ENCODE measurements around the gene NR1I3. TPM values are rescaled to one million over a fixed set of nuclear protein-coding genes. Genes with fewer than 3 reads are reported as not detected.

The NR1I3 gene
- total and polyA plus RNA-seq, 2 of the 13 experiments (the other 11 are each of a cell fraction or from before 2014, with no cell fraction given), result 0.62 to 0.95 TPM

- in situ Hi-C loops (cut with HindIII; ENCODE audit: extremely low pct_ligation_motif_present, low pct_unique_long_range_greater_than_20kb) (no loop called here), intact Hi-C loops (cut with micrococcal nuclease; ENCODE audit: unreplicated experiment) (no loop called here)
- H3K79me2 ChIP-seq (ENCODE audit: insufficient read depth, low read length), result no peaks in the 10 kb centered on the region
- no peaks in the 10 kb centered on the region for H3K36me3 ChIP-seq (replicated peaks in 1 of 2; ENCODE audit: control insufficient read depth in 1 of 2, insufficient read depth in 2 of 2, low read length in 2 of 2)
- H4K20me1 ChIP-seq (ENCODE audit: insufficient read depth, low read length), result no peaks in the 10 kb centered on the region
- H3K9ac ChIP-seq (ENCODE audit: insufficient read depth, low read depth, low read length), result no peak overlapping the region
- WGBS (ENCODE audit: low lambda C conversion rate), result 64% methylated on average over 5 of the region's 5 CpGs
- no peak overlapping the region for H3K27ac ChIP-seq (ENCODE audit: extremely low read length, insufficient read depth, low read length)
- no peaks in the 10 kb centered on the region; a peak in 1 of 5 replicates for H3K27me3 ChIP-seq (ENCODE audit: control insufficient read depth in 1 of 2, insufficient read depth in 2 of 2, low read length in 2 of 2)
- ATAC-seq, result no peak
- ChIA-PET CTCF (ENCODE audit: low intra/inter-chr PET ratio, low total read pairs) (no interaction called here), POLR2A (no interaction called here)
- H3K4me1 ChIP-seq (ENCODE audit: insufficient read depth, low read length), result peaks cover 21% of the 10 kb centered on the region
- DNase-seq (ENCODE audit: low spot score), result no peak
- no TSS peak for BruUV-seq (replicated peaks)
- no peak overlapping the region for H2AFZ ChIP-seq (ENCODE audit: low read length)
- no peaks in the 10 kb centered on the region for H3K9me3 ChIP-seq (ENCODE audit: low read length)
- no peak overlapping the region for H3K4me3 ChIP-seq (replicated peaks in 1 of 3; ENCODE audit: insufficient read depth in 1 of 3, low read depth in 2 of 3, low read length in 3 of 3)
- no peak overlapping the region for H3K4me2 ChIP-seq (ENCODE audit: low read depth, low read length)
- TF ChIP-seq MYNN (CRISPR knock-in tag; IDR thresholded peaks at IDR 0.05; ENCODE audit: low read depth) (no peak), REL (CRISPR knock-in tag; conservative IDR thresholded peaks at IDR 0.05) (no peak), ZNF18 (CRISPR knock-in tag; IDR thresholded peaks at IDR 0.05; ENCODE audit: insufficient replicate concordance) (no peak), NR3C1 (CRISPR knock-in tag; IDR thresholded peaks at IDR 0.05) (no peak), SIX1 (CRISPR knock-in tag; IDR thresholded peaks at IDR 0.05; ENCODE audit: borderline replicate concordance) (no peak), SMARCC2 (IDR thresholded peaks at IDR 0.05) (no peak), ZBTB7B (CRISPR knock-in tag; IDR thresholded peaks at IDR 0.05) (no peak), HHEX (CRISPR knock-in tag; IDR thresholded peaks at IDR 0.05) (no peak), JUND (CRISPR knock-in tag; IDR thresholded peaks at IDR 0.05) (no peak), ZBTB20 (CRISPR knock-in tag; IDR thresholded peaks at IDR 0.05; ENCODE audit: borderline replicate concordance, low read depth) (no peak), MEIS2 (CRISPR knock-in tag; IDR thresholded peaks at IDR 0.05) (no peak), SNAPC4 (CRISPR knock-in tag; IDR thresholded peaks at IDR 0.05) (no peak), ZNF232 (CRISPR knock-in tag; IDR thresholded peaks at IDR 0.05; ENCODE audit: borderline replicate concordance) (no peak), CBFB (CRISPR knock-in tag; IDR thresholded peaks at IDR 0.05) (no peak), SIN3B (IDR thresholded peaks at IDR 0.05; ENCODE audit: low read length) (no peak), ZNF230 (CRISPR knock-in tag; IDR thresholded peaks at IDR 0.05) (no peak)
- no peak for FAIRE-seq
Observed at GRCh38 chr1:161285521-161285920, 47.5 kb upstream of the NR1I3 start.
